Osteoblast (primary cell): Measurements from ENCODE around the gene NDUFAF4. TPM values are rescaled to one million over a fixed set of nuclear protein-coding genes. Genes with fewer than 3 reads are reported as not detected.

Source experiments
- DNase-seq: peaks from one replicate; pipeline ENCODE4 v3.0.0; 2011; ENCODE audit warnings: low spot score, mixed read lengths; ENCODE audit not compliant: insufficient read length; ENCODE audit errors: missing footprints
- H2AFZ ChIP-seq: 2 replicates; pipeline ENCODE4 v1.6.0; 2011; ENCODE audit warnings: mild to moderate bottlenecking, low read length
- H3K27ac ChIP-seq: 2 replicates; pipeline ENCODE4 v1.5.1; 2011; ENCODE audit warnings: mild to moderate bottlenecking, low read depth, low read length, moderate library complexity
- H3K27me3 ChIP-seq: 2 replicates; pipeline ENCODE4 v1.6.0; 2012; ENCODE audit warnings: mild to moderate bottlenecking, control low read depth, inconsistent platforms, low read length, moderate library complexity; ENCODE audit not compliant: insufficient read depth
- H3K36me3 ChIP-seq: 2 replicates; pipeline ENCODE4 v1.5.1; 2011; ENCODE audit warnings: mild to moderate bottlenecking, low read length, control low read depth, moderate library complexity; ENCODE audit not compliant: insufficient read depth
- H3K4me1 ChIP-seq: 2 replicates; pipeline ENCODE4 v1.5.1; 2011; ENCODE audit warnings: mild to moderate bottlenecking, low read length, control low read depth, moderate library complexity; ENCODE audit not compliant: insufficient read depth
- H3K4me2 ChIP-seq: 2 replicates; pipeline ENCODE4 v1.6.0; 2011; ENCODE audit warnings: mild to moderate bottlenecking, low read length; ENCODE audit not compliant: insufficient read depth
- H3K4me3 ChIP-seq: fragments of 200-600 bp; sonication (generic); 3 replicates; pipeline ENCODE4 v1.5.1; 2012; ENCODE audit warnings: mild to moderate bottlenecking, low read length, inconsistent platforms; ENCODE audit not compliant: insufficient read depth
- H3K79me2 ChIP-seq: 2 replicates; pipeline ENCODE4 v1.6.0; 2012; ENCODE audit warnings: mild to moderate bottlenecking, low read length, control low read depth, inconsistent platforms; ENCODE audit not compliant: insufficient read depth
- H3K9me3 ChIP-seq: 2 replicates; pipeline ENCODE4 v1.5.1; 2011; ENCODE audit warnings: low read depth, low read length, control low read depth
- H4K20me1 ChIP-seq: 2 replicates; pipeline ENCODE4 v1.6.0; 2012; ENCODE audit warnings: mild to moderate bottlenecking, low read length, control low read depth; ENCODE audit not compliant: insufficient read depth
- total RNA-seq: library from RNA; depleted of rRNA; stranded (reverse); fragments of >200 nt; gene quantifications from 2 replicates; pipeline ENCODE4 v1.2.3, GENCODE V29; 2012
- TF ChIP-seq, protein P1 (sequence below): IDR thresholded peaks from 2 replicates; pipeline ENCODE4 v1.5.1; 2011; ENCODE audit warnings: mild to moderate bottlenecking, low read depth, low read length, moderate library complexity; ENCODE audit errors: extremely low read depth

Gene NDUFAF4
- total RNA-seq, 1 donor = 6.5 TPM

- Histone ChIP-seq H2AFZ (no peak overlapping the region), H3K79me2 (no peaks in the 10 kb centered on the region), H3K27ac (no peak overlapping the region), H3K4me1 (peaks cover 4% of the 10 kb centered on the region), H3K4me2 (no peak overlapping the region), H4K20me1 (no peaks in the 10 kb centered on the region), H3K27me3 (peaks cover 24% of the 10 kb centered on the region), H3K4me3 (no peak overlapping the region), H3K9me3 (no peaks in the 10 kb centered on the region), H3K36me3 (no peaks in the 10 kb centered on the region)
- TF ChIP-seq, protein P1, sequence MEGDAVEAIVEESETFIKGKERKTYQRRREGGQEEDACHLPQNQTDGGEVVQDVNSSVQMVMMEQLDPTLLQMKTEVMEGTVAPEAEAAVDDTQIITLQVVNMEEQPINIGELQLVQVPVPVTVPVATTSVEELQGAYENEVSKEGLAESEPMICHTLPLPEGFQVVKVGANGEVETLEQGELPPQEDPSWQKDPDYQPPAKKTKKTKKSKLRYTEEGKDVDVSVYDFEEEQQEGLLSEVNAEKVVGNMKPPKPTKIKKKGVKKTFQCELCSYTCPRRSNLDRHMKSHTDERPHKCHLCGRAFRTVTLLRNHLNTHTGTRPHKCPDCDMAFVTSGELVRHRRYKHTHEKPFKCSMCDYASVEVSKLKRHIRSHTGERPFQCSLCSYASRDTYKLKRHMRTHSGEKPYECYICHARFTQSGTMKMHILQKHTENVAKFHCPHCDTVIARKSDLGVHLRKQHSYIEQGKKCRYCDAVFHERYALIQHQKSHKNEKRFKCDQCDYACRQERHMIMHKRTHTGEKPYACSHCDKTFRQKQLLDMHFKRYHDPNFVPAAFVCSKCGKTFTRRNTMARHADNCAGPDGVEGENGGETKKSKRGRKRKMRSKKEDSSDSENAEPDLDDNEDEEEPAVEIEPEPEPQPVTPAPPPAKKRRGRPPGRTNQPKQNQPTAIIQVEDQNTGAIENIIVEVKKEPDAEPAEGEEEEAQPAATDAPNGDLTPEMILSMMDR = no peak
- no peak for DNase-seq
Observed at GRCh38 chr6:96929741-96930140, 32.0 kb upstream of the NDUFAF4 start.

DNA sequence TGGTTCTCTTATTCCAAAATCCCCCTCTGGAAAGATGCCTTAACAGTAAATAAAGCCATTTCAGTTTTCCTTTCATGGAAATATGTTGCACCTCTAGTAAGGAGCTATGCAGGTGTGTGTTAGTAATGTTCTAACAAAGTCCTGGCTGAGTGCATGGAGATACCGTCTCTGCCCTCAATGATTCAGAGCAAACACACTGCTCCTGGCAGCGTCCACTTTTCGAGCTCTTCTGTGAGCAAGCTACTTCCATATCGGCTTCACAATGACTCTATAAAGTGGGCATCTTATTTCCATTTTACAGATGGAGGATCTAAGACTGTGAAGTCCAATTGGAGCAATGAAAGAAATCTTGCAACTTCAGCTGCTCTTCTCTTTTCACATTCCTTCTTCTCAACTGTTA lies 30.0 kb upstream of the NDUFAF4 start:
- Histone ChIP-seq H3K4me2 (no peak overlapping the region), H3K4me1 (peaks cover 6% of the 10 kb centered on the region), H3K27me3 (peaks cover 36% of the 10 kb centered on the region), H4K20me1 (no peaks in the 10 kb centered on the region), H3K79me2 (no peaks in the 10 kb centered on the region), H3K27ac (no peak overlapping the region), H3K4me3 (no peak overlapping the region), H2AFZ (no peak overlapping the region), H3K36me3 (no peaks in the 10 kb centered on the region), H3K9me3 (no peaks in the 10 kb centered on the region)
- TF ChIP-seq, protein P1 = no peak
- no peak for DNase-seq

DNA sequence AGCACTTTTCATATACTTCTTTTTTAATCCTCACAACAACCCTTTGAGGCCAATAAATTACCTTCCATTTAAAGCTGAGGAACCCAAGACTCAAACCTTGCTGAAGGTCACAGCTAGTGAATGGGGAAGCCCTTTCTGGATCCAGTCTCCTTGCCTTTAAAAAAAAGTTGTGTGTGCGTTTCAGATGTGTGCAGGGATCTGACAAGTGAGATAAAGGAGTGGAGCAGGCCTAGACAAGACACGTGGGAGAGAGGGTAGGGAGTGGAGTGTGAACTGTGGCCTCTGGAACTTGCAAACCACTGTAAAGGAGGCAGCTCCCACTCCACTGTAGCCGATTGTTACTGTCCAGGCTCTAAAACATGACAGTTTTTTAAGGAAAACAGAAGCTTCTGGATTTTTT lies 28.7 kb upstream of the NDUFAF4 start:
- DNase-seq = no peak
- H3K9me3 ChIP-seq = no peaks in the 10 kb centered on the region
- H3K4me2 ChIP-seq = no peak overlapping the region
- no peak overlapping the region for H3K4me3 ChIP-seq
- no peak overlapping the region for H2AFZ ChIP-seq
- TF ChIP-seq, protein P1 = no peak
- H3K4me1 ChIP-seq = peaks cover 6% of the 10 kb centered on the region
- peaks cover 47% of the 10 kb centered on the region for H3K27me3 ChIP-seq
- no peaks in the 10 kb centered on the region for H4K20me1 ChIP-seq
- no peak overlapping the region for H3K27ac ChIP-seq
- H3K36me3 ChIP-seq = no peaks in the 10 kb centered on the region
- H3K79me2 ChIP-seq = no peaks in the 10 kb centered on the region

DNA sequence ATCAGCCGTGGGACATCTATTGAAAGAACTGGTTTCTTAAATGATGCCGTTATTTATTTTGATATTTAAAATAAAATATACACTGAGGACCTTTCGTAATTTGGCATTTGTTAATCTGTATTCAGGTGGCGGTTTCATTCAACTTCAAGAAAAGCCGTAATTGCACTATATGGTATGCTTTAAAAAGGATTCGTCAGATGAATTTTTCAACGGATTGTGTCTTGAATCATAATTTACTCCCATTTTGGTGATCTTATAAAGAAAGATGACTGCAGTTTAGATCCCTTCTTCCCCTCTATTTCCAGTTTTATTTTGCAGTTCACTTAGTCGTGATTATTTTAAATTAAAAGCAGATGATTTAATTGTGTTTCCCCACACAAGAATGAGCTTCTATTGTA lies 27.6 kb upstream of the NDUFAF4 start:
- no peak overlapping the region for H2AFZ ChIP-seq
- H3K4me2 ChIP-seq = peak overlapping the region; percentile 88
- TF ChIP-seq, protein P1 = no peak
- H3K4me3 ChIP-seq = no peak overlapping the region
- peaks cover 6% of the 10 kb centered on the region for H3K4me1 ChIP-seq
- H3K27ac ChIP-seq = no peak overlapping the region
- no peaks in the 10 kb centered on the region for H3K9me3 ChIP-seq
- no peaks in the 10 kb centered on the region for H3K36me3 ChIP-seq
- H3K27me3 ChIP-seq = peaks cover 43% of the 10 kb centered on the region
- no peaks in the 10 kb centered on the region for H3K79me2 ChIP-seq
- no peak for DNase-seq
- no peaks in the 10 kb centered on the region for H4K20me1 ChIP-seq
